GM19043 (cell line): Measurements from ENCODE around the gene ECHDC3.

ENCODE experiments used
- ATAC-seq: cut with Tn5 transposase; IDR thresholded peaks from one replicate; pipeline ENCODE4 v1.9.1; 2021; ENCODE audit warnings: low read depth; ENCODE audit not compliant: unreplicated experiment

The ECHDC3 gene

DNA sequence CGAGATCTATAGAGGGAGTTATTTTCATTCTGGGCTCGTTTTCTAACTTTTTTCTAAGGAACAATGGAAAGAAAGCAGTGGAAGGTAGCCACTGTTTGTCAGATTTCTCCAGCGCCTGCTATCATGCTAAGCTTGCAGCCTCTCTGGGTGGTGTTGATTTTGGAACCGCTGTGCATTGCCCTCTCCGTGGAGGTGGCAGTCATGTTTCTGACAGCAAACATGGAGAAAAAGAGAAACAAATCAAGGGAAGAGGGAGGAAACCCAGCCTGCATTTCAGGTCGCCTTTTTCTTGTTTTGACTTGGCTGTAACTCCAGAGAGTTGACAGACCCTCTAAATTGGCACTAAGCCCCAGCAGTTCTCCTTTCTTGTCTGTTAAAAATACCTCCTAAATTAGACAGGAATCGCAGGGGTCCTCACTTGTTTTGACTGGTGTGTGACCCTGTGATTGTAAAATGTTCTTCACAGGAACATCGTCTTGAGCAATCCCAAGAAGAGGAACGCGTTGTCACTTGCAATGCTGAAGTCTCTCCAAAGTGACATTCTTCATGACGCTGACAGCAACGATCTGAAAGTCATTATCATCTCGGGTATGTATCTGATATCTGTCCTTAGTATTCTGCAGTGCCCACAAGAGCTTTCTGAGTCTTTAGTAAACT, 4.8 kb downstream of the ECHDC3 start:
- ATAC-seq, result no peak

DNA sequence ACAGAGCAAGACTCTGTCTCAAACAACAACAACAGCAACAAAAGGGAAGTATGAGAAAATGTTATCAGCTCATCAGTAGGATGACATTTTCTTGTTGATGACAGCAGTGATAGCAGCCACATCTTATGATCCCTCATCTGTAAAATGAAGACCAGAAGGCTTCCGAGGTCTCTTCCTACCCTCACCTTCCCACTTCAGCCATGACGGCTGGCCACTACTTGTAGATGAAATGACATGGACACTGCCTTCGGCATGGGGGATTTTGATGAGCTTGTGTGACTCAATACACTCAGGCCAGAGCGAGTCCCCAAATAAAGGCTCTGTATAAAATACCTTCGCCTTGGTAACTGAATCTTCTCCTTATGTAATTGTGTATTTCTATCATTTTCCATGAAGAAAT, 6.7 kb downstream of the ECHDC3 start:
- no peak for ATAC-seq

DNA sequence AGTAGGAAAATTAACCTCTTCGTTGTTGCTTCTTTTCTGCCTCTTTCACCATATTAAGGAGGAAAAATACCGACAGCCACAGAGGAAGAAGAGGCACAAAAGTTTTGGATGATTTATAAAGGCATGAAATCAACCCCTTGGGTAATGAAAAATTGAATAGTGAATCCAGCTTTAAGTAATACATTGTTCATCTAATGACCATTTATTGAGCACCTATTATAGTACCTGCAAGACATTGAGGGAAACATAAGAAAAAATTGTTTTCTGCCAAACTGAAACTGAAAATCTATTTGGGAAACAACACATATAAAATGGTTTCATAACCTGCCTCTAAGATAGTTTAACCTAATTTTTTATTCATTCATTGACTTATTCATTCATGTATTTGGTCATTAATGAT, 8.2 kb downstream of the ECHDC3 start:
- no peak for ATAC-seq

DNA sequence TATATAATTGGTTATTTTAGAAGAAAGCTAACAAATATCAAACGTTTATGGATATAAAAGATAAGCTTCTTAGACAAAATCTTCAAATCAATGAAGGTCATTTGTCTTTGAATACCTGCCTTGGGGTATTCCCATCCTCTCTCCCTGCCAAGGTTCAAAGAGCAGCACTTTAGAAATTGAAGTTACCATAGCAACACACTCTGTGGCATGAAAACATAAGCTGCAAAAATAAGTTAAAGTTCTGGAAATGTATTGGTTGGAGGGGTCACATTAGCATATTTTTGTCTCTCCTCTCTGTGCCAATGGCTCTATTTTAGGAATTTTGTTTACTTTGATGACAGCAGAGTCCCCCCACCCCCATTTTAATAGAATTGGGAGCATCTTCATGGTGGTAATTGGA, 12.0 kb downstream of the ECHDC3 start:
- no peak for ATAC-seq

DNA sequence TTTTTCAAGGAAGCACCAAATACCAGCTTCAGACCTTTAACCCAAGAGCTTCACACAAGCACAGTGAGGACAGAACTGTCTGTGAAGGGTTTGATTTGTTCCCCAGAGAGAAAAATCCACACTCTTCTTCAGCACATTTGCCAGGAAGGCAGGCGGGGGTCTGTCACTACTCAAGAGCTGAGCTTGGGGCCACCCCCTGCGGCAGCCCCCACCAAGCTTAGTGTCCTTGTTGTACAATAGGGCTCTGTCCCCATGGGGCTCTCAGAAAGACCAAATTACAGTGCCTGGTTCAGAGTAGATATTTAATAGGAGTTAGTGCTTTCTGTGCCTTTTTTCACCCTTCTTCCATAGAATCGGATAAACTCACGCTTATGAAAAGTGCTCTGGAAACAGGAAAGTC, 12.4 kb downstream of the ECHDC3 start:
- no peak for ATAC-seq

DNA sequence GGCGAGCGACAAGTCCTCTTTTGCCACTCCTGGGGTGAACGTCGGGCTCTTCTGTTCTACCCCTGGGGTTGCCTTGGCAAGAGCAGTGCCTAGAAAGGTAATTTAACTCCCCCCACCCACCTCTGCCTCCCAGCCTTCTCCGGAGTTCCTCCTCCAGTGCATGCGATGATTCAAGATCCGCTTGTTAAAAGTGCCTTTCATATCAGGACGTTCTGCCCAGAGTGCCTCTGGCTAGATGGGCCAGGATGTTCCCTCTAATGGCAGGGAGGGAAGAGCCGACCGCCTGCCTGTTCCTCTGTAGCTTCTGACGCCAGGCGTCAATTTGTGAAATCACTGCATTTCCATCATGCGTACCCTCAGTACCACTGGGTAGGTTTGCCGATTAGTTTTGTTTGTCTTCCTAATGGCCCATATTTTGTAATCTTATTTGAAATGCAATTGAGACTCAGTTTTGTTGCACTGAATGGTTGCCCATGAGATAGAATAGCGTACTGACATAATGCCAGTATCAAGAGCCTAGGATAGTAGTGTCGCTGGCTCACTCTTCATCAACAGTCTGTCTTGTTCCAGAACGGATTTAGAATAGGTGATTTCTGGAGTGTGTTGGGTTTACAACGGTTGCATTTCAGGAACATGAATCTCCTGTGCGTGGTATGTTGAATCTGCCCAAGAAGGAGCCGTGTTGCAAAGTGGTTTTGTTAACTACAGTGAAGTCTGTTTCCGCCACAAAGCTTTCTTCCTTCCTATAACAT, 13.5 kb downstream of the ECHDC3 start:
- ATAC-seq, result no peak

DNA sequence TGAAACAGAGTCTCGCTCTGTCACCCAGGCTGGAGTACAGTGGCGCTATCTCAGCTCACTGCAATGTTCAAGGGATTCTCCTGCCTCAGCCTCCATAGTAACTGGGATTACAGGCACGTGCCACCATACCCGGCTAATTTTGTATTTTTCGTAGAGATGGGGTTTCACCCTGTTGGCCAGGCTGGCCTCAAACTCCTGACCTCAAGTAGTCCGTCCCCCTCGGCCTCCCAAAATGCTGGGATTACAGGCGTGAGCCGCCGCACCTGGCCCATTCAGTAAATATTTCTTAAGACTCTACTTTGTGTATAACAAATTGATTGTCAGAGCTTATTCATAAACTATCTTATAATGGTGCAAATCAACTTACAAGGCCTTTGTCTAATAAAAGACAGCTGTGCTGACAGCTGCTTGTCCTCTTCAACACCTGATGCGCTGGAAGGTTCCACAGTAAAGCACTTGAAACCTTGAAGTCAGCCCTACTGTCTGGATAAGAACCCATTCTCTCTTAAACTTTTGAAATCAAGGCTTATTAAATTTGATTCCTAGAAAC, 14.7 kb downstream of the ECHDC3 start:
- ATAC-seq, result no peak

DNA sequence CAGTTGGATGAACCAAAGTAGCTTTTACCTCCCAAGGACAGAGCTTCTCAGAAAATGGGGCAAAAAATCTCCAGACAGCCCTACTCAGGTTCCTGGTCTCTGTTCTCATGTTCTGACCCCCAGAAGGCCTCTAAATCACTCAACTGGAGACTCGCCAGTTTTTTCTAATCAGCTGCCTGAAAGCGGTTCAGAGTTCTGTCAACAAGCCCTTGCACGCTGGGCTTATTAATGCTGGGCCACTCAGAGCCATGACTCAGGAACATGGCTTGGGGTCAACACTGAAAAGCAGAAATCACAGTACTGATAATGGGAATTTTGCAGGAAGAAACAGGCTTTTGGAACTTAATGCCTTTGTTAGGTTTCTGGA, 15.3 kb downstream of the ECHDC3 start:
- ATAC-seq, result no peak

DNA sequence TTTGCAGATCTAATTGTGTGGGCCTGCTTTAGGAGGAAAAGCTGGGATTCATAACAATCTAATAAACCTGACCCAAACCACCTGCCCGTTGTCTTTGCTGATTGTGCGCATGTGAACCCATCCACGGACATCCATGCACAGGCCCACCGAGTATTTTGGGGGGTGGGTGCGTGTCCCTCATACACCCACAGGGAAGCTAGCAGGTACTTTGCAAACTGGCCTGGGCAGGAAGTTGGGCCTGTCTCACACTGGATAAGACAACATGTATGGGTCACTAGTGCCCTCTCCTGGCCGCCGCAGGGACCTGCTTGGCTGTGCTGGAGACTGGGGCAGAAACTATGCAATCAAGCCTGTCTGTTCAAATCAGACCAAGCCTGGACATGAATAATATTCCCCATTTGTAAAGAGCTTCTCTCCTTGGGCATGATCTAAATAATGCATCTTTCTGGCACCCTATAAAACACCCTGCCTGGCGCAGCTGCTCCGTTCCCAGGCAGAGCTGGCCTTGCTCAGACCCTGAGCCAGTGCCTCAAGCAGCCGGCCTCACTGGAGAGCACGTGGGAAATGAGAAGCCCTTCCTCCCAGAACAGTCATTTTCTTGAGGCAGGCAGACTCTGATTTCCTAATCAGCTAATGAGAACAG, 15.8 kb downstream of the ECHDC3 start:
- ATAC-seq, result peak; percentile 95

DNA sequence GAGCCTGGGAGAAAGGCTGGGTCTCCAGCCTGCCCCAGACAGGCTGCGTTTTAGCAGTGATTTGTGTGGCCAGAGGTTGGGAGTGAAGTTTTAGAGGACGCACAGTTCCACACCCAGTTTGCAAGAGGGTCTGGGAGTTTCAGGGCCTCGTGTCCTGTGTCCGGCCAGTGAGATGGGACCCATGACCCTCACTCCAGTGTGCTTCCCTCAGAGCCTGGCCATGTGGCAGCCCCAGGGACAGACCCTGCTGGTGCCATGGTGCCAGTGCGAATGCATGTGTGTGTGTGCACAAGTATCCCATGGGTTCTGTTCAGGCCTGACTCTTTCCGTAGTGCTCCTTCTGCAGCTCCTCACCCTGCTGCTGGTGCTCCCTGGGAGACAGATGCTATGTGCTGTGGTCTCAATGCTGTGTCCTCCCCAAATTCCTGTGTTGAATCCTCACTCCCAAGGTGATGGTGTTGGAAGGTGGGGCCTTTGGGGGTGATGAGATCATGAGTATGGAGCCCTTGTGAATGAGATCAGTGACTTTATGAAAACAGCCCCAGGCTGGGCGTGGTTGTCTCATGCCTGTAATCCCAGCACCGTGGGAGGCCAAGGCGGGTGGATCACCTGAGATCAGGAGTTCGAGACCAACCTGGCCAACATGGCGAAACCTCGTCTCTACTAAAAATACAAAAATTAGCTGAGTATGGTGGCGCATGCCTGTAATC, 16.5 kb downstream of the ECHDC3 start:
- ATAC-seq, result no peak

DNA sequence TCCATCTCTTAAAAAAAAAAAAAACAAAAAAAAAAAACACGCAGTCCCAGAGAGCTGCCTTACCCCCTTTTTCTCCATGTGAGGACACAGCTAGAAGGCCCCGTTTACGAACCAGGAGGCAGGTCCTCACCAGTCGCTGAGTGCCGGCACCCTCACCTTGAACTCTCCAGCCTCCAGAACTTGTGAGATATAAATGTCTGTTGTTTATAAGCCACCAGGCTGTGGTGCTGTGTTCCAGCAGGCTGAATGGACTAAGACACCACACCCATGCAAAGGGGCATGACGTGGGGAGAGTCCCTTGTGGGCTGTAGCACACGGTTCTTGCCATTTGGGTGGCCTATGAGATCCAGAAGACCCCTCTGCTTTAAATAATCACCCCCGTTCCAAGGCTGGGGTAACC, 17.2 kb downstream of the ECHDC3 start:
- no peak for ATAC-seq

DNA sequence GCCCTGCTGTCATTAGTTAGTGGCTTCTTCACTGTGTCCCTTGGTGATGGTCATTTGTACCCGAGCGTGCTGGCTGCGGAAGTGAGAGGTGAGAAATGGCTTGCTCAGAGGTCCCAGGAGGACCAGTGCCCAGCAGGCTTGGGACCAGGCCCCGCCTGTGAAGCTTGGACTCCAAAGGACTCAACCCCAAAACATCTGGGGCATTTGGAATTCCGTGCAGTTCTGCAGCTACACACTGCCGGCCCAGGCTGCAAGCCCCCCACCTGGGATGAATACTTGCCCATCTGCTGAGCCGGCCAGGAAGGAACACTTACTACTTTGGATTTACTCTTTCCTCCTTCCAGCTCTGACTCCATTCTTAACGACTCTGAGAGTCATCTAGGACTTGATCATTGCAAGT, 18.0 kb downstream of the ECHDC3 start:
- ATAC-seq, result no peak

DNA sequence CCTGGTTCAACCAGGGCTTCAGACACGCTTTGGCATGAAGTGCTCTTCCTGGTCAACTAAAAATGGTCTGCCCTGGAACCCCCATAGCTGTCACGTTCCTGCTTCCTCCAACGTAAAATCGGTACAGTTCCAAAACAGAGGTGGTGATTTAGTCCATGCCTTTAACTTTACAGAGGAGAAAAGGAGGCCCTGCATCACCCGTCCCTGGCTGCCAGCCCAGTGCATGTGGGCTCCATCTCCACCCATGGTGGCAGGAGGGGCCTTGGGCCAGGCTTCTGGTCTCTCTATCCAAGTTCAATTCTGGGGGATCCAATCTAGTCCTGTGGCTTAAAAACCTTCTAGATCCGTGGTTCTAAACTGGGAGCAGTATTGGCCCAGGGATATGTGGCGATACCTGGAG, 18.7 kb downstream of the ECHDC3 start:
- no peak for ATAC-seq

DNA sequence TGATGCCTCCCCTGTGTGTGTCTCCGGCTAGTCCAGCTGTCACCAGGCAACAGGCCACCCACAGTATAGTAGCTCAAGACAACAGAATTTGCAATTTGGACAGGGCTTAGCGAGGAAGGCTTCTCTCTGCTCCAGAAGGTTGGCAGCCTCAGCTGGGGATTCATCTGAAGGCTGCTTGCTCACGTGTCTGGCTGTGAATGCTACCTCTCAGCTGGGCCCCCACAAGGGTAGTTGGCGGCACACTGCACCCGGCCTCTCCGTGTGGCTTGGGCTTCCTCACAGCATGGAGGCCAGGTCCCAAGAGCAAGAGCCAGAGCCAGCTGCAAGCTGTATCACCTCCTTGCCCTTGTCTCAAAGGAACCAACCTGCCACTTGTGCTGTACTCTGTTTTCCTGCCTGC, 19.2 kb downstream of the ECHDC3 start:
- no peak for ATAC-seq

DNA sequence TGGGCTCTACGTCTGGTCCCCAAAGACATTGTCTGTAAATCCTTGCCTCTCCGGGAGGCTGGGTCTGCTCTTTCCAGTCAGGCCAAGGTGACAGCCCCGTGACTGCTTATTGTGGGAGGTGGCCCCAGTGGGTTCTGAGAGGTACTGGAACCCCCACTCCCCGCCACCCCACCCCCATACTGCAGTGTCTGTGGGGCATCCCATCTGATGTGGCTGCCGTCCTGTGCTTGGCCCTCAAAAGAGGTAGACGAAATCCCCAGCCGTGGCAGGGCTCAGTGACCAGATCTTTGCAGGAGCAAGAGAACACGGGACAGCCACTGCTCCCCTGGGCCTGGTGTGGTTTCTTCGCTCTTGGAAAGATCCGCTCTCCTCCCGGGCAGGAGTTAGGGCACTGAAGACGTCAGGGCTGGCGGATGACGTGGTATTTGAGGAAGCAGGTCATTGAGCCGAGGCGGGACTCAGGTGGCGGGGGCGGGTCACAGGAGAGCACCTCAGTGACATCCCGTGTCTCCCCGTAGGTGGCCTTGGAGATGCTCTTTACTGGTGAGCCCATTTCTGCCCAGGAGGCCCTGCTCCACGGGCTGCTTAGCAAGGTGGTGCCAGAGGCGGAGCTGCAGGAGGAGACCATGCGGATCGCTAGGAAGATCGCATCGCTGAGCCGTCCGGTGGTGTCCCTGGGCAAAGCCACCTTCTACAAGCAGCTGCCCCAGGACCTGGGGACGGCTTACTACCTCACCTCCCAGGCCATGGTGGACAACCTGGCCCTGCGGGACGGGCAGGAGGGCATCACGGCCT, 20.7 kb downstream of the ECHDC3 start:
- ATAC-seq, result no peak

DNA sequence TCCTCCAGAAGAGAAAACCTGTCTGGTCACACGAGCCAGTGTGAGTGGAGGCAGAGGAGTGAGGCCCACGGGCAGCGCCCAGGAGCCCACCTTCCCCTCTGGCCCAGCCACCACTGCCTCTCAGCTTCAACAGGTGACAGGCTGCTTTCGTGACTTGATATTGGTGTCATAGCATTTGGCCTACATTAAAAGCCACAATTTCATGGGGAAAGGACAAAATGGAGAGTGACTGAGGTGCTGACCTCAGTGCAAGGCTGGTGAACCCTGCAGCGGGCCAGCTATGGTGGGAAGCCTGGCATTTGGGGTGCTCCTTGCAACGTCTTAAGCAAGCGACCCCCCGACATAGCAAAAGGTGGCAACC, 21.3 kb downstream of the ECHDC3 start:
- ATAC-seq, result no peak

DNA sequence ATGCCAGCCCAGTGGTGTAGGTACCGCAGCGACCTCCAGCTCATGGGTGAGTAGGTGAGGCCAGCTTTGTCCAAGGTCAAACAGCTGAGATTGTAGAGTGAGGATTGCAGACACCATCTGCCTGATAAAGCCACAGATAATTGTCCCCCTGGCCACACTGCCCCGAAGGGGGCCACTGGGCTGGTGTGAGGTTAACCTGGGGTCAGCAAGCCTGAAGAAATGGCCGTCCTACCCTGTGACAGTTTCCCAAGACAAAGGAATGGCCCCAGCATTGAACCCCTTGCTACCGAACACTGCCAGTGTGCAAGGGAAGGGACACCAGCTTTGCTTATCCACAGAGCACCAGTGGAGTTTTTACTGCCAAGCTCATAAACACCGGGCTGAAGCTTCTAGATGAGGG, 23.0 kb downstream of the ECHDC3 start:
- ATAC-seq, result no peak

DNA sequence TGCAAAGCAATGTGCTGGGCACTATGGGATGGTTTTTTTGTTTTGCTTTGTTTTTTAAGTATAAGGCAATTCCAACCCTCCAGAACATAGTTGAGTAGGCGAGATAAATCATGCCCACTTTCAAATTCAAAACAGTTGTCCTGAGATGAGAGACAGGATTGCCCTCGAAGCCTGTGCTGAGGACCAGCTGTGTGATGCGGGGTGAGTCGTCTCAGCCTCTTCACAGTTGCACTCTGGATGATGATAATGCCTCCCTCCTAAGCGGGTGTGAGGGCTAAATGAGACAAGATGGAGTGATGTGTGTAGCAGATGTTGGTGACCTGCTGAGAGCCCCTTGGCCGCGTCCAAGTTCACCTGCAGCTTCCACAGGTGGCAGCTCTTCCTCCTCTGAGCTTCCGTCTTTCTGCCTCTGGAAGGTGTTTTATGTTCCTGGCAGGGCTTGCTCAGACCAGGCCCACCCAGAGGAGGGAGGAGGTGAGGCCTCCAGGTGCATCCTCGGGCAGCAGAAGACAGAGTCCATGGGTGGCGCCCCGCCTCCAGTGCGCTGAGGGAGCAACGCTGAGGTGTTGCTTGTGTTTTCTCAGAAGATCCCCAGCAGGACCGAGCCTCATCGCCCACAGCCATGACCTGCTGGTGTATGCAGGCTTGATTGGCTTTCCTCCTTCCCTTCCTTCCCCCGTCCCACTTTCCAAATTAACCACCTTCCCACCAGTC, 30.6 kb downstream of the ECHDC3 start:
- no peak for ATAC-seq

DNA sequence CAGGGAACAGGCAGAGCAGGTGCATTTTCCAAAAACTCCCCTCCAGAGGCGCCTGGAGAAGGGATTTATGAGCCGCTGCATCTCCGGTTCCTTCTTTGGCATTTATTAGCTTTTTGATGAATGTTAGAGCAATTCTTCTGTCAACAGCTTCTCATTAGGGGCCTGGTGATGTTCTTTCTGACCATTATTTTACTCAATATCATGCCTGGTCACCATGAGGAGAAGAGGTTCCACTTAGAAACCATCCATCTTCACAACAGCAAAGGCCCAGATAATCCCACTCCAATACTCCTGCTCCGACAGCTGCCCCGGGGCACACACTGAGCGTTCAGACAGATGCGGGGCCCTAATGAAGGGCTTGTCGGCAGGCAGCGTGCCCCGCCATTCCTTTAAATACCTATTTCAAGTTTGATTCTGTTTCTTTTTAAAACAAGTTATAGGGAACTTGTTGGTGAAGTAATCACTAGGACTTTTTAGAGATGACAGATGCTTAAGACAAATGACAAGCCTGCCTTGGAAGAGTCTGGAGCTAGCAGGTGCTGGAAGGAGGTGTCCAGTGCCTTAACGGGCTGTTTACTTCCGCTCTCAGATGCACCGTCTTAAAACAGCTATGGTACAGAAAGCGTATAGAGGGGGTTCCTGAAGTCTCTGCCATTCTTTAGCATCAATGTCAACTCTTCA, 31.7 kb downstream of the ECHDC3 start:
- ATAC-seq, result no peak
